CD4-positive, alpha-beta T cell treated with Interleukin-1 beta for 1 hour (primary cell): ENCODE measurements around the gene PELI2.

ENCODE experiments used
- DNase-seq, 2 donors: peaks; one replicate each; pipeline ENCODE4 v3.0.0-alpha.2; 2020 to 2022

The PELI2 gene

DNA sequence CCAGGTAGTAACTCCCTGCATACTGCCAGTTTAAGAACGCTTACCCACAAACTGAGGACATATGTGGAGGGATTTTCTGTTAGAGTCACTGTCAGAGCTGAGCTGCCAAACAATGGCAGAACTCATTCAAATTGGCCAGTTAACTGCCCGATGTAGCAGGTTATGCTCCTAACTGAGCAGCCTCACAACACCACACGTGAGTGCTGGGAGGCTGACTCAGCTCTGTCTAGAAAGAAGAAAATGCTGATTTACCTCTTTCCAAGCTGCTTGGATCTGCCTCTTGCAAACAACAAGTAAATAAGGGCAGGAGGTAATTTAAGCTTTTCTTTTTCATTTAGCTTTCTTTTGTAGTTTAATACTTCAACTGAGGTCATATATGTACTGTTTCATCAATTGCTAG is 195.6 kb downstream of the PELI2 start:
- no peak for DNase-seq

- DNase-seq: no peak
These were observed 200.3 kb downstream of the PELI2 start for GRCh38 chr14:56318393-56319115.

DNA sequence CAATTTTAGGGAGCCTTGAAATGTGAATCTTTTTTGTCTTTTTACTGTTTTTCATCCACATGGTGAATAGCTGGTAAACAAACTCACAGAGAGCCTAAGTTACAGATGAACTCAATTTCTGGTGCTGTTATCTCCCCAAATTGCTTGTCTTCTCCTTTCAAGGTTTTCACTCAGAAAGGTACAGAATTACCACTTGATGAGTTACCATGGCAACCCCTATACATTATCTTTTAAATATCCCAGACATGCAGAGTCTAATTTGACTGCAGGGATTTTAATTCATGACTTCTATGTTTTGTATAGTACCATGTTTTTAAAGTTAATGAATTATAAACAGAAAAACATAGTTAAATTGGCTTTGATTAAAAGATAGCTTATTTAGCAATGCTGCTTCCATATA is 203.7 kb downstream of the PELI2 start:
- no peak for DNase-seq

- no peak for DNase-seq
These were observed 204.3 kb downstream of the PELI2 start for GRCh38 chr14:56322531-56322930.

- no peak for DNase-seq
These were observed 206.2 kb downstream of the PELI2 start for GRCh38 chr14:56324454-56324853.

GRCh38 chr14:56324856-56325699 is 206.9 kb downstream of the PELI2 start:
- DNase-seq: no peak

DNA sequence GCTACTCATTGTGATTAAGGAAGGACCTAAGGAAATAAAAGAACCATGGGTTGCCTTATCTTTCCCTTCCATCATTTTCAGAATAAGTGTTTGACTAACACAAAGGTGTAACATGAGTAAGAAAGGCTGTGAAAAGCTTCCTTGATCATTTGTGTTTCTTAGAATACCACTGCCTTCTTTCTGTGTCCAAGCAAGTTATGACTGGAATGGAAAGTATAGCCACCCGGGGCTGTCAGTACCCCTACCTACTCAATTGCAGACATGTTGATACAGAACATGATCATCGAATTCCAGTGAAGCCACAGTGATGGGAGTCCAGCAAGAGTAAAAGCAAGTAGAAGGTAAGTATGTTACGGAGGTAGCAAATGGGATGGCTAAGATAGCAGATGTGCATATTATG is 209.8 kb downstream of the PELI2 start:
- no peak for DNase-seq

DNA sequence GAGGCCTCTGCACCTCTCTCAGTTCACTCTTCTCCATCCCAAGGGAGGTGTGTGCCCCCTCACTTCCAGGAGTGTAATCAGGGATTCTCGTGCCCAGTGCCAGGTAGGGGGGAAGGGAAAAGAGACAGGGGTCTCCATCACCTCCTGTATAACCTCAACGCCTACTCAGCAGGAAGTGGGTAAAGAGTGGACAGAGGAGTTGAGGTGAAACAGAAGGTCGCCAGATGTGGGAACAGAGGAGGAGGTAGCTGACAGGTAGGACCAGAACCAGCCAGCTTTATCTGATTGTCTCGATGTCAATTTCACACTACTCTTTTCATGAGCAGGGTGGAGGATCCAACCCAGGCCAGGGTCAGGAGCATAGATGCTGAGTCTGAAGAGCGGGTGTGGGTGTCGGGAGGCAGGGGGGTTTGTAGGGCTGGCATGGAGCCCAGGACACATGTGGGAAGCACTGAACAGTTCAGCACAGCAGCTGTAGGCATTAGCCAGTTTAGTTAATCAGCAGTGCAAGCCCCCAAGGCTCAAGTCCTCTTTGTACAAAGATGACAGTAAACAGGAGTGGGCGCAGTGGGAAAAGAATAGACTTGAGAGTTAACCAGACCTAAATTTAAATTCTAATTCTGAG is 213.5 kb downstream of the PELI2 start:
- DNase-seq: no peak

GRCh38 chr14:56333359-56334292 is 215.4 kb downstream of the PELI2 start:
- no peak for DNase-seq

DNA sequence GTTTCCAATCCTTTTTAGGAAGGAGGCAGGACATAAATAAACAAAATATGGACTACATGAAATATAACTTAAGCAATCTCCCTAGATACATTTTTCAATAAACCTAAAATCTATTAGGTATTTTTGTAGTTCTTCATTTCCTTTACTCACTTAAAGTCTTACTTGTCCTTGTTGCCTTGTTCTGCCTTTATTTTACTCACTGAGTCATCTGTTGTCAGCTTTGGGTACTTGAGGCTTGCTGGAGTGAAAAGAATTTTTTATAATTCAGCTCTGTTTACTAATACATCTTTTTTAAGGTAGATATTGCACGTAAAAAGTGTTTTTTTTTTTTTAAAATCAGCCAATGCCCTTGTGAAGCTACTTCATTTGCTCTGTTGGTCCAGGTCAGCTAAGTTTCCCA is 216.2 kb downstream of the PELI2 start:
- no peak for DNase-seq

DNA sequence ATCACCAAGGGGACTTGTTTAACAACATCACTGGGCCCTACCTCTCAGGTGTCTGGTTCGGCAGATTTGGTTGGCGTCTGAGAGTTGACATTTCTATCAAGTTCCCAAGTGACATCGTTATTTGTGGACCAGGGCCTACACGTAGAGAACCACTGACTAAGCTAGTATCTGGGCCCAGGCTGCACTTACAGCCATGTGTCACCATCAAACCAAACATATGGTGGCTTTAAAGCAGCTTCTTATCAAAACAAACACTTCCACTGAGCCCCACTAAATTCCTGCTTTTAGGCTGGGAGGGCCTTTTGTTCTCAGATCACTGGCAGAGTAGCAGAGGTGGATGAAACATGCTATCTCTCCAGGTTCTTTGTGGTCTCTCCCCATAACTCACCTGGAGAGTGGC is 220.5 kb downstream of the PELI2 start:
- DNase-seq: no peak

GRCh38 chr14:56339855-56340701 is 221.9 kb downstream of the PELI2 start:
- peak; percentile 30 to 58 for DNase-seq

DNA sequence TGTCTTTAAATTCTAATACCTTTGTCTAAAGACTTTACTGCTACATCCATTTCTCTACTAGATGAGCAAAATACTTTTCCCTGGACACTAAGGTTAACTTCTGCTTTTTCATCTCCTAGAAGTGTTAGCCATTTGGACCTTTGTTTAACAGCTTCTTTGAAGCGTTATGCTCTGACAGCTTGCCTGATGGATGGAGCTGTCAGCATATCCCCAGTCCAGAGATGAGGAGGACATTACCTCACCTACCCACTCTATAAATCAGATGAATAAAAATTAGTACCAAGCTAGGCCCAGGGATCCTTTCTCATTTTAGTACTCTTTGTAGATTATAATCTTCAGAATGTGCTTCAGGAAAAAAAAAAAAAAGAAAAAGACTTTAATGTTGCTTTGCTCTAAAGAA is 222.7 kb downstream of the PELI2 start:
- DNase-seq: no peak

DNA sequence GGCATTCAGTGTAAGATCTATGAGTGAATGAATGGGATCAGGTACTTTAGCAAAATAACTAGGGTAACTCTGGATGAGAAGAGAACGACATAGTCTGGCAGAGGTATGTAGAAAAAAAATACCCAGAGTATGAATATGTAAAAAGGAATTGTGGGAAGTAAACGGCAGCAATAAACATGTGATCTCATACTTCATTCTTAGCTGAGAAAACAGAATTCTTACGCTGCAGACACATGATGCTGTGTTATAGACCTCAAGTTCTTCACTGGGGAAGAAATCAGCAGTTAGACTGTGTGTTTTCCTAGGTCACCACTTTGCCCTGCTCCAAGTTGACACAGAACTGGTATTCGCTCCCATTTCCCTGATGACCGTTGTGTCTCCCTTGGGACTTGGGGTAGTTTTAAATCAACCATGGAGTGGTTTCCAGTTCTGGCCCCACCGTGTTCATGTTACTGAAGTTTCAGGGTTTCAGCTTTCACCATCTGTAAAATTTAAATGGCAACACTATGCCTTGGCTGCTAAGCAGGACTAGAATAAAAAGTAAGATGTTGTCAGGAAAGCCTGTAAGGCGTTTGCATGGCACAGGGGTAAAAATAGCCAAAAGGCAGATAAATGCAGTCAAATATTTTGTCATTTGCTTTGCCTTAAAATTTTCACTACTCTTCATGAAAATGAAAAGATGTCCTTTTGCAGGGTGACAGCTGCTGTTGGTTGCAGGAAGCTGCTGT is 223.7 kb downstream of the PELI2 start:
- no peak for DNase-seq

DNA sequence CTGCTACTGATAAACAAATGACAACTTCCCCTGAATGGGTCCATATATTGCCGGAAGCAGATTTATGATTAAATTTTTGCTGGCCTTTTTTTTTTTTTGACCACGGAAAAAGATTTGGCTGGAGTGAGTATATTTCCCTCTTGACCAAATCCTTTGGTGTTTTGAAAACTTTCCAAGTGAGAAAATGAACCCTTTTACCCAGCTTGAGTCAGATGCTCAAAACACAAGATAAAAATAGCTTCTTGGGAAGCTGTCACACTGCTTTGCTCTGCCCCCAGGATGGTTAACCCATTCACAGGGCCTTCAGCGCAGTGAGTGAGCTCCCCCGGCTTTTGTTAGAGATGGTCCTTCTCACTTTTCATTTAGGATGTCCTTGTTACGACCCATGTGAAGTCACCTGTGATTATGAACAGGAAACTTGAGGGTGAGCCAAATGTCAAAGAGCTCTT is 224.3 kb downstream of the PELI2 start:
- no peak for DNase-seq

DNA sequence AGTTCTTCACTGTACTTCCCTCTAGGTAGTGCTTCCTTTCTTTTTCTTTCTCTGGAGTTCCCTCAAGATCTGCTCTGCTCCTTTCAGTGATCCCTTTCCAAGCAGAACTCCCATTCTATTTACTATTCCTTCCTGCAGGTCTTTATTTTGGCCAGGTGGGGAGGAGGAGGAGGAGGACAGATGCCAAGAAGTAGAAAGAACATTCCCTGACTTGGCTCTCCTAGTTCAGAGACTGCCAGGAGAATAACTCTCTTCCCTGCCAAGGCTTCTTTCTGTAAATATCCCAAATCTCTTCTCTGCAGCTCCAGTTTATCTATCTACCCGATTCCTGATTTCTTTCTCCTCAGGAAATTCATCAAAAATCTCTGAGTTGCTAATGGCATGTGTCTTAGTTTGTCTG is 231.7 kb downstream of the PELI2 start:
- no peak for DNase-seq
